Hepatocyte (in vitro differentiated cells): ENCODE results near the gene PDCL3. TPM values are rescaled to one million over a fixed set of nuclear protein-coding genes. Genes with fewer than 3 reads are reported as not detected.

ENCODE experiments used
- DNase-seq: peaks from one replicate; pipeline ENCODE4 v3.0.0-alpha.2; 2016; ENCODE audit warnings: low spot score
- H2AFZ ChIP-seq: fragments of 200-600 bp; sonication (generic); 2 replicates; pipeline ENCODE4 v1.6.0; 2016; ENCODE audit warnings: antibody characterized with exemption, mild to moderate bottlenecking
- H3K27ac ChIP-seq: fragments of 200-600 bp; sonication (generic); 2 replicates; pipeline ENCODE4 v1.5.1; 2016; ENCODE audit warnings: mild to moderate bottlenecking
- H3K27me3 ChIP-seq: fragments of 200-600 bp; sonication (generic); 2 replicates; pipeline ENCODE4 v1.6.1; 2016
- H3K36me3 ChIP-seq: fragments of 200-600 bp; sonication (generic); replicated peaks from 2 replicates; pipeline ENCODE4 v1.5.1; 2016; ENCODE audit warnings: low read depth; ENCODE audit not compliant: insufficient read depth
- H3K4me1 ChIP-seq: fragments of 200-600 bp; sonication (generic); 2 replicates; pipeline ENCODE4 v1.5.1; 2016; ENCODE audit warnings: mild to moderate bottlenecking, moderate library complexity; ENCODE audit not compliant: insufficient read depth
- H3K4me2 ChIP-seq: fragments of 200-600 bp; sonication (generic); 2 replicates; pipeline ENCODE4 v1.6.0; 2016
- H3K4me3 ChIP-seq: fragments of 200-600 bp; sonication (generic); 2 replicates; pipeline ENCODE4 v1.5.1; 2016; ENCODE audit warnings: mild to moderate bottlenecking
- H3K79me2 ChIP-seq: fragments of 200-600 bp; sonication (generic); 2 replicates; pipeline ENCODE4 v1.6.0; 2017; ENCODE audit warnings: mild to moderate bottlenecking
- H3K9me2 ChIP-seq: fragments of 200-600 bp; sonication (generic); replicated peaks from 2 replicates; pipeline ENCODE4 v1.6.0; 2017; ENCODE audit warnings: mild to moderate bottlenecking; ENCODE audit not compliant: insufficient read depth
- H3K9me3 ChIP-seq: fragments of 200-600 bp; sonication (generic); 2 replicates; pipeline ENCODE4 v1.5.1; 2016; ENCODE audit warnings: low read depth, mild to moderate bottlenecking
- H4K20me1 ChIP-seq: fragments of 200-600 bp; sonication (generic); 2 replicates; pipeline ENCODE4 v1.6.0; 2016; ENCODE audit warnings: mild to moderate bottlenecking; ENCODE audit not compliant: insufficient read depth, poor library complexity, severe bottlenecking
- CTCF ChIP-seq: fragments of 200-600 bp; sonication (generic); IDR thresholded peaks from 2 replicates; pipeline ENCODE4 v1.5.1; 2016; ENCODE audit warnings: antibody characterized with exemption, mild to moderate bottlenecking; ENCODE audit not compliant: poor library complexity
- EZH2 ChIP-seq: fragments of 200-600 bp; sonication (generic); IDR thresholded peaks from 2 replicates; pipeline ENCODE4 v1.6.1; 2016; ENCODE audit warnings: antibody characterized with exemption, mild to moderate bottlenecking, borderline replicate concordance
- EZH2phosphoT487 ChIP-seq: fragments of 200-600 bp; sonication (generic); IDR thresholded peaks from one replicate; pipeline ENCODE4 v1.6.1; 2018; ENCODE audit warnings: antibody characterized with exemption, mild to moderate bottlenecking, low read depth, moderate library complexity; ENCODE audit not compliant: unreplicated experiment, severe bottlenecking
- WGBS: methylation state at CpG from one replicate; pipeline ENCODE4 v1.1.6; 2016; ENCODE audit warnings: low lambda C conversion rate; ENCODE audit errors: missing lambda C conversion rate; 5-methylcytosine and 5-hydroxymethylcytosine counted together
- polyA plus RNA-seq: library from polyadenylated mRNA; unstranded; fragments of >200 nt; fragmentation: Nextera tagmentation; extraction: Ambion mirVana; gene quantifications from 2 replicates; pipeline ENCODE4 v1.2.1, GENCODE V29; 2016
- total RNA-seq: library from RNA; depleted of rRNA; stranded (reverse); fragments of >200 nt; gene quantifications from 2 replicates; pipeline ENCODE4 v1.2.3, GENCODE V29; 2014

PDCL3 gene
- total and polyA plus RNA-seq, 2 experiments from 2014 or later, result 16.5 to 32.8 TPM

GRCh38 chr2:100580367-100581276, 17.8 kb downstream of the PDCL3 start:
- H3K9me3 ChIP-seq, result no peaks in the 10 kb centered on the region
- H4K20me1 ChIP-seq, result no peaks in the 10 kb centered on the region
- 89% methylated on average over 15 of the region's 15 CpGs for WGBS
- no peaks in the 10 kb centered on the region for H3K9me2 ChIP-seq
- no peaks in the 10 kb centered on the region for H3K4me1 ChIP-seq
- no peak overlapping the region for H3K4me2 ChIP-seq
- TF ChIP-seq EZH2 (no peak), EZH2phosphoT487 (no peak), CTCF (no peak)
- no peak overlapping the region for H3K27ac ChIP-seq
- H3K79me2 ChIP-seq, result no peaks in the 10 kb centered on the region
- H3K36me3 ChIP-seq, result no peaks in the 10 kb centered on the region
- H3K27me3 ChIP-seq, result no peaks in the 10 kb centered on the region
- H3K4me3 ChIP-seq, result no peak overlapping the region
- no peak for DNase-seq
- no peak overlapping the region for H2AFZ ChIP-seq

- Histone ChIP-seq H2AFZ (no peak overlapping the region), H3K4me2 (no peak overlapping the region), H3K9me3 (no peaks in the 10 kb centered on the region), H3K27ac (no peak overlapping the region), H3K4me3 (no peak overlapping the region), H3K4me1 (no peaks in the 10 kb centered on the region), H3K9me2 (no peaks in the 10 kb centered on the region), H3K36me3 (no peaks in the 10 kb centered on the region), H3K79me2 (no peaks in the 10 kb centered on the region), H4K20me1 (no peaks in the 10 kb centered on the region), H3K27me3 (no peaks in the 10 kb centered on the region)
- no peak for DNase-seq
- WGBS, result 89% methylated on average over 1 of the region's 1 CpG
- no peak for TF ChIP-seq EZH2phosphoT487
Observed at GRCh38 chr2:100581277-100581612, 18.5 kb downstream of the PDCL3 start.

- TF ChIP-seq CTCF (no peak), EZH2phosphoT487 (no peak), EZH2 (no peak)
- no peaks in the 10 kb centered on the region for H3K4me1 ChIP-seq
- no peaks in the 10 kb centered on the region for H3K36me3 ChIP-seq
- no peaks in the 10 kb centered on the region for H3K27me3 ChIP-seq
- WGBS, result 74% methylated on average over 3 of the region's 3 CpGs
- no peaks in the 10 kb centered on the region for H4K20me1 ChIP-seq
- no peak overlapping the region for H2AFZ ChIP-seq
- no peaks in the 10 kb centered on the region for H3K9me2 ChIP-seq
- no peak overlapping the region for H3K4me3 ChIP-seq
- H3K79me2 ChIP-seq, result no peaks in the 10 kb centered on the region
- no peaks in the 10 kb centered on the region for H3K9me3 ChIP-seq
- H3K27ac ChIP-seq, result no peak overlapping the region
- no peak for DNase-seq
- H3K4me2 ChIP-seq, result no peak overlapping the region
Observed at GRCh38 chr2:100584816-100585215, 22.0 kb downstream of the PDCL3 start.

GRCh38 chr2:100588071-100588786, 25.4 kb downstream of the PDCL3 start:
- Histone ChIP-seq H3K9me2 (no peaks in the 10 kb centered on the region), H3K27me3 (no peaks in the 10 kb centered on the region), H3K4me2 (no peak overlapping the region), H3K9me3 (no peaks in the 10 kb centered on the region), H3K79me2 (no peaks in the 10 kb centered on the region), H3K36me3 (no peaks in the 10 kb centered on the region), H3K4me3 (no peak overlapping the region), H2AFZ (no peak overlapping the region), H4K20me1 (no peaks in the 10 kb centered on the region), H3K4me1 (no peaks in the 10 kb centered on the region), H3K27ac (no peak overlapping the region)
- 88% methylated on average over 7 of the region's 7 CpGs for WGBS
- DNase-seq, result no peak
- TF ChIP-seq EZH2phosphoT487 (no peak), EZH2 (no peak), CTCF (no peak)
